Keratinocyte (primary cell): ENCODE results near the gene CCDC171. TPM values are rescaled to one million over a fixed set of nuclear protein-coding genes. Genes with fewer than 3 reads are reported as not detected.

Experiments used
- DNase-seq: peaks from one replicate; pipeline ENCODE4 v3.0.0-alpha.2; 2011; ENCODE audit warnings: low read depth, missing footprints, low spot score
- FAIRE-seq: peaks from 2 replicates; lab custom pipeline; 2011; peaks lifted over from hg19 to GRCh38; lab: Jason Lieb, UNC
- H2AFZ ChIP-seq: 2 replicates; pipeline ENCODE4 v1.6.0; 2012; ENCODE audit warnings: low read length, control low read depth, inconsistent platforms; ENCODE audit not compliant: control insufficient read depth
- H3K27ac ChIP-seq: 2 replicates; pipeline ENCODE4 v1.5.1; 2011; ENCODE audit warnings: low read length; ENCODE audit not compliant: control insufficient read depth, insufficient read depth
- H3K27me3 ChIP-seq: 3 replicates; pipeline ENCODE4 v1.6.0; 2011; ENCODE audit warnings: low read length; ENCODE audit not compliant: control insufficient read depth, insufficient read depth; ENCODE audit errors: extremely low read depth
- H3K36me3 ChIP-seq, 2 experiments: 2 replicates in 1 of 2; 3 replicates in 1 of 2; pipeline ENCODE4 v1.5.1; 2011; ENCODE audit warnings: low read length in 2 of 2, mild to moderate bottlenecking in 1 of 2; ENCODE audit not compliant: control insufficient read depth in 2 of 2, insufficient read depth in 2 of 2; ENCODE audit errors: extremely low read depth in 1 of 2
- H3K4me1 ChIP-seq: 3 replicates; pipeline ENCODE4 v1.5.1; 2011; ENCODE audit warnings: low read length; ENCODE audit not compliant: control insufficient read depth, insufficient read depth; ENCODE audit errors: extremely low read depth
- H3K4me2 ChIP-seq: 3 replicates; pipeline ENCODE4 v1.6.0; 2011; ENCODE audit warnings: low read depth, low read length; ENCODE audit not compliant: control insufficient read depth, insufficient read depth; ENCODE audit errors: extremely low read depth
- H3K4me3 ChIP-seq, 3 experiments: fragments of 200-600 bp in 1 of 3; sonication (generic) in 1 of 3; 2 replicates in 2 of 3; 3 replicates in 1 of 3; pipeline ENCODE4 v1.5.1; 2011 to 2016; ENCODE audit warnings: low read length in 3 of 3, mild to moderate bottlenecking in 3 of 3, control low read depth in 2 of 3, inconsistent platforms in 1 of 3, low read depth in 1 of 3, mixed read lengths in 1 of 3, mixed run types in 1 of 3, moderate library complexity in 1 of 3; ENCODE audit not compliant: control insufficient read depth in 2 of 3, insufficient read depth in 2 of 3; ENCODE audit errors: extremely low read depth in 1 of 3
- H3K79me2 ChIP-seq: 2 replicates; pipeline ENCODE4 v1.6.0; 2012; ENCODE audit warnings: low read length; ENCODE audit not compliant: control insufficient read depth, insufficient read depth
- H3K9ac ChIP-seq: 3 replicates; pipeline ENCODE4 v1.6.0; 2011; ENCODE audit warnings: low read length; ENCODE audit not compliant: control insufficient read depth, insufficient read depth; ENCODE audit errors: extremely low read depth
- H3K9me1 ChIP-seq: 3 replicates; pipeline ENCODE4 v1.6.0; 2011; ENCODE audit warnings: low read length; ENCODE audit not compliant: control insufficient read depth, insufficient read depth; ENCODE audit errors: extremely low read depth
- H3K9me3 ChIP-seq: 2 replicates; pipeline ENCODE4 v1.5.1; 2012; ENCODE audit warnings: low read depth, low read length; ENCODE audit not compliant: control insufficient read depth
- H4K20me1 ChIP-seq: 3 replicates; pipeline ENCODE4 v1.6.0; 2011; ENCODE audit warnings: low read length; ENCODE audit not compliant: control insufficient read depth, insufficient read depth; ENCODE audit errors: extremely low read depth
- EZH2 ChIP-seq: IDR thresholded peaks from one replicate; pipeline ENCODE4 v1.6.1; 2012; ENCODE audit warnings: inconsistent platforms, mild to moderate bottlenecking, low read length, moderate library complexity
- dilution Hi-C: fragments of 300-500 bp; cut with MboI; formaldehyde crosslinking; loops from one replicate; pipeline ENCODE4 v1.7.0; 2020; ENCODE audit warnings: low sequenced_read_pairs; ENCODE audit not compliant: extremely low pct_ligation_motif_present
- polyA plus RNA-seq, 5 experiments: library from polyadenylated mRNA; depleted of rRNA in 3 of 5; stranded (reverse) in 3 of 5; stranded (forward) in 1 of 5; unstranded in 1 of 5; fragments of >200 nt; gene quantifications; 1 replicate in 1 of 5; 2 replicates in 3 of 5; 3 replicates in 1 of 5; pipeline versions ENCODE4 v1.2.1 to v1.2.3, GENCODE V29; 2011 to 2012; ENCODE audit warnings: missing spikeins in 2 of 5, low read depth in 1 of 5, low replicate concordance in 1 of 5
- TF ChIP-seq, protein P1 (sequence below), 3 experiments: IDR thresholded peaks in 1 of 3; conservative IDR thresholded peaks in 1 of 3; optimal IDR thresholded peaks in 1 of 3; 2 replicates in 2 of 3; 3 replicates in 1 of 3; pipeline versions ENCODE3 to v1.5.1; 2011; ENCODE audit warnings: low read length in 3 of 3, mild to moderate bottlenecking in 3 of 3, moderate library complexity in 2 of 3, control low read depth in 1 of 3, inconsistent platforms in 1 of 3; ENCODE audit not compliant: insufficient read depth in 2 of 3; ENCODE audit errors: extremely low read depth in 1 of 3

The CCDC171 gene
- polyA plus RNA-seq, 1 donor (not counting 4 experiments of a cell fraction or from before 2014, with no cell fraction given), result 0.46 TPM

DNA sequence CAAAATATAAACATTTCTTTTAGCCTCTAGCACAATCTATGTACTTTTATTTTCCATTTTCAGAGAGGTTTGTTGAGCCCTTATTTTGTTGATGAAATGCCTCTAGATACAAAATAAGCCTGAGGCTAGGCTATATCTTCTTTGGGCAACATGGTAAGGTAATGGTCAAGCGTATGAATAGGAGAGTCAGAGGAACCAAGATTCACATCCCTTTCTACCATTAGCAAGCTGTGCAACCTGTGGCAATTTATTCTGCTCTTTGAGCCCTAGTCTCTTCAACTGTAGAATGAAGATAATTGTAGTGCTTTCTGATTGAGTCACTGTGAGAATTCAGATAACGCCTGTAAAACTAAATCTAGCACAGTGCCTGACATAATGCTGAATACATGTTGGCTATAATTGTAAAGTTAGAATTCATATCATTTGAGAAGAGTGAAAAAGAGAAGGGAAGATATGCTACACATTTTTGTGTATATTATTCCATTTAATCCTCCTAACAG, 412.5 kb downstream of the CCDC171 start:
- Histone ChIP-seq H3K9me3 (no peaks in the 10 kb centered on the region), H3K27me3 (no peaks in the 10 kb centered on the region), H3K36me3 (no peaks in the 10 kb centered on the region), H3K27ac (no peak overlapping the region), H3K4me1 (no peaks in the 10 kb centered on the region), H4K20me1 (no peaks in the 10 kb centered on the region), H3K79me2 (no peaks in the 10 kb centered on the region), H3K4me2 (no peak overlapping the region), H3K9me1 (no peaks in the 10 kb centered on the region), H3K4me3 (no peak overlapping the region), H2AFZ (no peak overlapping the region), H3K9ac (no peak overlapping the region)
- FAIRE-seq (no peak), DNase-seq (no peak)
- TF ChIP-seq, protein P1, sequence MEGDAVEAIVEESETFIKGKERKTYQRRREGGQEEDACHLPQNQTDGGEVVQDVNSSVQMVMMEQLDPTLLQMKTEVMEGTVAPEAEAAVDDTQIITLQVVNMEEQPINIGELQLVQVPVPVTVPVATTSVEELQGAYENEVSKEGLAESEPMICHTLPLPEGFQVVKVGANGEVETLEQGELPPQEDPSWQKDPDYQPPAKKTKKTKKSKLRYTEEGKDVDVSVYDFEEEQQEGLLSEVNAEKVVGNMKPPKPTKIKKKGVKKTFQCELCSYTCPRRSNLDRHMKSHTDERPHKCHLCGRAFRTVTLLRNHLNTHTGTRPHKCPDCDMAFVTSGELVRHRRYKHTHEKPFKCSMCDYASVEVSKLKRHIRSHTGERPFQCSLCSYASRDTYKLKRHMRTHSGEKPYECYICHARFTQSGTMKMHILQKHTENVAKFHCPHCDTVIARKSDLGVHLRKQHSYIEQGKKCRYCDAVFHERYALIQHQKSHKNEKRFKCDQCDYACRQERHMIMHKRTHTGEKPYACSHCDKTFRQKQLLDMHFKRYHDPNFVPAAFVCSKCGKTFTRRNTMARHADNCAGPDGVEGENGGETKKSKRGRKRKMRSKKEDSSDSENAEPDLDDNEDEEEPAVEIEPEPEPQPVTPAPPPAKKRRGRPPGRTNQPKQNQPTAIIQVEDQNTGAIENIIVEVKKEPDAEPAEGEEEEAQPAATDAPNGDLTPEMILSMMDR (optimal IDR thresholded peaks at IDR 0.05 in 1 of 3, IDR thresholded peaks at IDR 0.05 in 1 of 3, conservative IDR thresholded peaks at IDR 0.05 in 1 of 3; ENCODE audit: extremely low read depth in 1 of 3, insufficient read depth in 2 of 3, low read length in 3 of 3), result no peak
- no peak for TF ChIP-seq EZH2
- dilution Hi-C loops, result no loop called here

DNA sequence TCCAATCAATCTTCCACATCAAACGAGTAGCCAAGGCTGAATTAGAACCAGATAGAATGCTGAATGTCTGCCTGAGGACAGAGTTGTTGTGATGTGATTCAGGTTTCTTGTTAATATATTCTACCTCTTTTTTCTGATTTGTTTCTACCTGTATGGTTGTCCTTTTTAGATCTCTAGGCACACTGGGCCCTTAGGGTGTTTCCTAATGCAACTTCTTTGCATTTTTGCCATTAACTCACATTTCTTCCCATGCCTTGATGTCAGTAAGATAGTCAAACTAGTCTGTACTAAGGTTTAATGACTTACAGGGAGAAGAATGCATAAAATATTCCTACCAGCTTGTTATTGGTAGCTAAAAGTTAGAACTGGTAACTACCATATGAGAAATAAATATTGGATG, 413.6 kb downstream of the CCDC171 start:
- Histone ChIP-seq H3K36me3 (no peaks in the 10 kb centered on the region), H4K20me1 (no peaks in the 10 kb centered on the region), H3K27ac (no peak overlapping the region), H3K9me1 (no peaks in the 10 kb centered on the region), H3K4me1 (no peaks in the 10 kb centered on the region), H2AFZ (peak overlapping the region; percentile 23), H3K9ac (no peak overlapping the region), H3K4me2 (no peak overlapping the region), H3K27me3 (no peaks in the 10 kb centered on the region), H3K9me3 (no peaks in the 10 kb centered on the region), H3K79me2 (no peaks in the 10 kb centered on the region), H3K4me3 (no peak overlapping the region)
- dilution Hi-C loops, result no loop called here
- FAIRE-seq (no peak), DNase-seq (no peak)
- TF ChIP-seq EZH2, result no peak
- TF ChIP-seq, protein P1 (optimal IDR thresholded peaks at IDR 0.05 in 1 of 3, IDR thresholded peaks at IDR 0.05 in 1 of 3, conservative IDR thresholded peaks at IDR 0.05 in 1 of 3; ENCODE audit: extremely low read depth in 1 of 3, insufficient read depth in 2 of 3, low read length in 3 of 3), result no peak
